SK-N-SH treated with all-trans-retinoic acid at 6 μM for 48 hours (cell line): Measurements from ENCODE around the gene COL4A2.

Source experiments
- ATAC-seq: fragments of 200-7000 bp; cut with Tn5 transposase; 3 replicates; pipeline ENCODE4 v1.9.1; 2020; ENCODE audit warnings: mild to moderate bottlenecking, moderate library complexity
- ARNTL ChIP-seq: fragments of 450-650 bp; formaldehyde crosslinking; IDR thresholded peaks from 2 replicates; pipeline ENCODE4 v1.5.0; 2020; ENCODE audit warnings: low read depth, mild to moderate bottlenecking, moderate library complexity, borderline replicate concordance
- BACH2 ChIP-seq: fragments of 250-450 bp; sonication (Bioruptor Pico); IDR thresholded peaks from 2 replicates; pipeline ENCODE4 v1.9.0; 2021; ENCODE audit warnings: mild to moderate bottlenecking, borderline replicate concordance
- CSDC2 ChIP-seq: fragments of 250-450 bp; sonication (Bioruptor Pico); IDR thresholded peaks from 2 replicates; pipeline ENCODE4 v1.5.0; 2020; ENCODE audit warnings: mild to moderate bottlenecking, moderate library complexity
- ESRRG ChIP-seq: fragments of 250-450 bp; sonication (Bioruptor Pico); IDR thresholded peaks from 2 replicates; pipeline ENCODE4 v1.6.1; 2021; ENCODE audit warnings: mild to moderate bottlenecking
- GLIS3 ChIP-seq: fragments of 250-450 bp; sonication (Bioruptor Pico); IDR thresholded peaks from 2 replicates; pipeline ENCODE4 v1.5.0; 2020; ENCODE audit warnings: mild to moderate bottlenecking, moderate library complexity
- ISL1 ChIP-seq: fragments of 250-450 bp; sonication (Bioruptor Pico); IDR thresholded peaks from 2 replicates; pipeline ENCODE4 v2.1.2; 2022; ENCODE audit warnings: mild to moderate bottlenecking, moderate library complexity
- OSR1 ChIP-seq: fragments of 250-450 bp; sonication (Bioruptor Pico); IDR thresholded peaks from 2 replicates; pipeline ENCODE4 v1.8.0; 2022; ENCODE audit warnings: moderate library complexity, mild to moderate bottlenecking, inconsistent platforms
- PPARA ChIP-seq: fragments of 250-450 bp; sonication (Bioruptor Pico); IDR thresholded peaks from 2 replicates; pipeline ENCODE4 v1.5.0; 2020; ENCODE audit warnings: mild to moderate bottlenecking, borderline replicate concordance
- RARB ChIP-seq: fragments of 250-450 bp; sonication (Bioruptor Pico); IDR thresholded peaks from 2 replicates; pipeline ENCODE4 v1.8.0; 2021; ENCODE audit warnings: mild to moderate bottlenecking, moderate library complexity
- SNAI2 ChIP-seq: fragments of 250-450 bp; sonication (Bioruptor Pico); IDR thresholded peaks from 2 replicates; pipeline ENCODE4 v1.5.0; 2020; ENCODE audit warnings: mild to moderate bottlenecking, moderate library complexity
- TCF4 ChIP-seq: fragments of 250-450 bp; sonication (Bioruptor Pico); IDR thresholded peaks from 2 replicates; pipeline ENCODE4 v1.8.0; 2021; ENCODE audit warnings: mild to moderate bottlenecking, moderate library complexity, borderline replicate concordance
- TOX ChIP-seq: fragments of 250-450 bp; sonication (Bioruptor Pico); IDR thresholded peaks from 2 replicates; pipeline ENCODE4 v1.8.0; 2021; ENCODE audit warnings: mild to moderate bottlenecking, moderate library complexity, borderline replicate concordance
- ZC3H10 ChIP-seq: fragments of 250-450 bp; sonication (Bioruptor Pico); IDR thresholded peaks from 2 replicates; pipeline ENCODE4 v1.5.1; 2021; ENCODE audit warnings: mild to moderate bottlenecking, moderate library complexity
- ZFP3 ChIP-seq: fragments of 250-450 bp; sonication (Bioruptor Pico); IDR thresholded peaks from 2 replicates; pipeline ENCODE4 v1.5.0; 2020; ENCODE audit warnings: mild to moderate bottlenecking, moderate library complexity
- ZFP30 ChIP-seq: fragments of 450-650 bp; formaldehyde crosslinking; IDR thresholded peaks from 2 replicates; pipeline ENCODE4 v1.5.0; 2022; ENCODE audit warnings: mild to moderate bottlenecking, moderate library complexity
- ZNF565 ChIP-seq: fragments of 450-650 bp; formaldehyde crosslinking; conservative IDR thresholded peaks from 2 replicates; pipeline ENCODE4 v1.5.0; 2020; ENCODE audit warnings: low read depth, mild to moderate bottlenecking, moderate library complexity
- ZNF70 ChIP-seq: fragments of 450-650 bp; formaldehyde crosslinking; IDR thresholded peaks from 2 replicates; pipeline ENCODE4 v1.5.0; 2020; ENCODE audit warnings: mild to moderate bottlenecking, moderate library complexity
- ZNF8 ChIP-seq: fragments of 450-650 bp; formaldehyde crosslinking; IDR thresholded peaks from 2 replicates; pipeline ENCODE4 v1.5.0; 2020; ENCODE audit warnings: mild to moderate bottlenecking, moderate library complexity
- TF ChIP-seq, protein P1 (sequence below): fragments of 250-450 bp; sonication (Bioruptor Pico); IDR thresholded peaks from 2 replicates; pipeline ENCODE4 v1.8.0; 2021; ENCODE audit warnings: low read depth, mild to moderate bottlenecking, moderate library complexity, borderline replicate concordance
- TF ChIP-seq, protein P2 (sequence below): fragments of 250-450 bp; sonication (Bioruptor Pico); IDR thresholded peaks from 2 replicates; pipeline ENCODE4 v1.5.1; 2021; ENCODE audit warnings: mild to moderate bottlenecking, moderate library complexity
- TF ChIP-seq, protein P3 (sequence below): fragments of 250-450 bp; sonication (Bioruptor Pico); IDR thresholded peaks from 2 replicates; pipeline ENCODE4 v1.5.0; 2020; ENCODE audit warnings: mild to moderate bottlenecking, moderate library complexity
- TF ChIP-seq, protein P4 (sequence below): fragments of 250-450 bp; sonication (Bioruptor Pico); IDR thresholded peaks from 2 replicates; pipeline ENCODE4 v1.8.0; 2020; ENCODE audit warnings: mild to moderate bottlenecking, moderate library complexity, borderline replicate concordance

Gene COL4A2

DNA sequence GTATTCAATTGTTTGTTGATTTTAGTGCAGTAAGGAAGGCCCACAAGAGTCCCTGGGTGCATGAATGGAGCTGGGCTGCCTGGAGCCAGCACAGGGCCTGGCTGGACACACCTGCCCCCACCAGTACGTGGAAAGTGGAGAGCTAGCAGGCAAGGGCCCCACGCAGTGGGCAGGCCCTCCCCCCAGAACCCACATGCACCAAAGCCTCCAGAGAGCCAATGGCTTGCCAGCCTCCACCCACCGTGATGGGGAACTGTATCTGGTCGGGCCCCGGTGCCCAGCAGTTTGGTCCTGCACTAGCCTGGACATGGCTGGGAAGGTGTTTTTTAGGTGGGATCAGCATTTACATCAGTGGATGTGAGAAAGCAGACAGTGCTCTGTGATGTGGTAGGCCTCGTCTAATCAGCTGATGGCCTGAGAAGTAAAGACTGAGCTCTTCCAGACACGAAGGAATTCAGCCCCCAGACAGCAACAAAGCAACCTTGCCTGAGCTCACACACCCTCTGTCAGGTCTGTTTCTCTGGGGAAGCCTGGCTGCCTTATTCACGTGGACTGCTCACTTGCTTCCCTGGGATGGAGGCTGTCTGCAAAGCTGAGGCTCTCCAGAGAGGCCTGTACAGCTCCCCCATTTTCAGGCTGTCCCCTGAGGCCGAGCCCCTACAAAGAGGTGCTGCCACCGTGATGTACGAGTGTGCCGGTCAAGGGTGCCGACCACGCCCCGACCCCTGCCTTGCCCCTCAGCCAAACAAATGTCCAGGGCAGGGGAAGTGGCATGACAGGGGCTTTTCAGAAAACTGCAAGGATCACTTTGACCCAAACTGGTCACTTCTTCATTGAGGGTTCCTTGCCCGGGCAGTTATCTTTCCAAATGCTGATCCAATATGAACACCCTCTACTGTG, 226.9 kb downstream of the COL4A2 start:
- TF ChIP-seq ZFP30 (CRISPR knock-in tag) (no peak), ZNF565 (CRISPR knock-in tag) (no peak), RARB (CRISPR knock-in tag) (no peak), ARNTL (CRISPR knock-in tag) (no peak), TCF4 (CRISPR knock-in tag) (no peak), BACH2 (no peak), ZFP3 (CRISPR knock-in tag) (no peak), ESRRG (CRISPR knock-in tag) (no peak), PPARA (CRISPR knock-in tag) (no peak), ZNF8 (no peak), GLIS3 (CRISPR knock-in tag) (no peak), ZNF70 (CRISPR knock-in tag) (no peak), ISL1 (CRISPR knock-in tag) (no peak)
- TF ChIP-seq, protein P1, sequence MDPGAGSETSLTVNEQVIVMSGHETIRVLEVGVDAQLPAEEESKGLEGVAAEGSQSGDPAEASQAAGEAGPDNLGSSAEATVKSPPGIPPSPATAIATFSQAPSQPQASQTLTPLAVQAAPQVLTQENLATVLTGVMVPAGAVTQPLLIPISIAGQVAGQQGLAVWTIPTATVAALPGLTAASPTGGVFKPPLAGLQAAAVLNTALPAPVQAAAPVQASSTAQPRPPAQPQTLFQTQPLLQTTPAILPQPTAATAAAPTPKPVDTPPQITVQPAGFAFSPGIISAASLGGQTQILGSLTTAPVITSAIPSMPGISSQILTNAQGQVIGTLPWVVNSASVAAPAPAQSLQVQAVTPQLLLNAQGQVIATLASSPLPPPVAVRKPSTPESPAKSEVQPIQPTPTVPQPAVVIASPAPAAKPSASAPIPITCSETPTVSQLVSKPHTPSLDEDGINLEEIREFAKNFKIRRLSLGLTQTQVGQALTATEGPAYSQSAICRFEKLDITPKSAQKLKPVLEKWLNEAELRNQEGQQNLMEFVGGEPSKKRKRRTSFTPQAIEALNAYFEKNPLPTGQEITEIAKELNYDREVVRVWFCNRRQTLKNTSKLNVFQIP: no peak
- TF ChIP-seq, protein P2, sequence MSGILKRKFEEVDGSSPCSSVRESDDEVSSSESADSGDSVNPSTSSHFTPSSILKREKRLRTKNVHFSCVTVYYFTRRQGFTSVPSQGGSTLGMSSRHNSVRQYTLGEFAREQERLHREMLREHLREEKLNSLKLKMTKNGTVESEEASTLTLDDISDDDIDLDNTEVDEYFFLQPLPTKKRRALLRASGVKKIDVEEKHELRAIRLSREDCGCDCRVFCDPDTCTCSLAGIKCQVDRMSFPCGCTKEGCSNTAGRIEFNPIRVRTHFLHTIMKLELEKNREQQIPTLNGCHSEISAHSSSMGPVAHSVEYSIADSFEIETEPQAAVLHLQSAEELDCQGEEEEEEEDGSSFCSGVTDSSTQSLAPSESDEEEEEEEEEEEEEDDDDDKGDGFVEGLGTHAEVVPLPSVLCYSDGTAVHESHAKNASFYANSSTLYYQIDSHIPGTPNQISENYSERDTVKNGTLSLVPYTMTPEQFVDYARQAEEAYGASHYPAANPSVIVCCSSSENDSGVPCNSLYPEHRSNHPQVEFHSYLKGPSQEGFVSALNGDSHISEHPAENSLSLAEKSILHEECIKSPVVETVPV (CRISPR knock-in tag): no peak
- no peak for ATAC-seq

DNA sequence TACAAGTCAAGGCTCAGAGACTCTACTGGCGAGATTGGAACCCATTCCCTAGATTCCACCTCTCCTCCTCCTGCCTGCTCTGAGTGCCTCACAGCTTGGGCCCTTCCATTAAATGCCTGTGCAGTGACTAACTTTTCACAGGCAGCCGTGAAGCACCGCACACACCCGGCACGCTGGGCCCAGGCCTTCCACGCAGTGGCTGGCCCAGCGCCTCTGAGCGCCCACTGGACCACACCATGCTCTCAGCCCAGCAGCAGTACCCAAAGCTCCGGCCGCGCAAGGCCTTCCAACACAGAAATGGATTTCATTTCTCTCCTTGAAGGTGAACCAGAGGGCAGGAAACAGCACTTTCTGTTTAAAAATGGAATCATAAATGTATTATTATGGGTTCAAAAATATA, 228.4 kb downstream of the COL4A2 start:
- no peak for ATAC-seq
- TF ChIP-seq ARNTL (CRISPR knock-in tag) (no peak), TOX (CRISPR knock-in tag) (no peak), ZFP30 (CRISPR knock-in tag) (no peak), ZNF8 (no peak), GLIS3 (CRISPR knock-in tag) (no peak), RARB (CRISPR knock-in tag) (no peak), TCF4 (CRISPR knock-in tag) (no peak), ZNF565 (CRISPR knock-in tag) (no peak), ZC3H10 (no peak), OSR1 (CRISPR knock-in tag) (no peak), PPARA (CRISPR knock-in tag) (no peak), SNAI2 (CRISPR knock-in tag) (no peak), ISL1 (CRISPR knock-in tag) (no peak), ESRRG (CRISPR knock-in tag) (no peak), BACH2 (no peak), CSDC2 (CRISPR knock-in tag) (no peak)
- TF ChIP-seq, protein P1: no peak
- TF ChIP-seq, protein P3, sequence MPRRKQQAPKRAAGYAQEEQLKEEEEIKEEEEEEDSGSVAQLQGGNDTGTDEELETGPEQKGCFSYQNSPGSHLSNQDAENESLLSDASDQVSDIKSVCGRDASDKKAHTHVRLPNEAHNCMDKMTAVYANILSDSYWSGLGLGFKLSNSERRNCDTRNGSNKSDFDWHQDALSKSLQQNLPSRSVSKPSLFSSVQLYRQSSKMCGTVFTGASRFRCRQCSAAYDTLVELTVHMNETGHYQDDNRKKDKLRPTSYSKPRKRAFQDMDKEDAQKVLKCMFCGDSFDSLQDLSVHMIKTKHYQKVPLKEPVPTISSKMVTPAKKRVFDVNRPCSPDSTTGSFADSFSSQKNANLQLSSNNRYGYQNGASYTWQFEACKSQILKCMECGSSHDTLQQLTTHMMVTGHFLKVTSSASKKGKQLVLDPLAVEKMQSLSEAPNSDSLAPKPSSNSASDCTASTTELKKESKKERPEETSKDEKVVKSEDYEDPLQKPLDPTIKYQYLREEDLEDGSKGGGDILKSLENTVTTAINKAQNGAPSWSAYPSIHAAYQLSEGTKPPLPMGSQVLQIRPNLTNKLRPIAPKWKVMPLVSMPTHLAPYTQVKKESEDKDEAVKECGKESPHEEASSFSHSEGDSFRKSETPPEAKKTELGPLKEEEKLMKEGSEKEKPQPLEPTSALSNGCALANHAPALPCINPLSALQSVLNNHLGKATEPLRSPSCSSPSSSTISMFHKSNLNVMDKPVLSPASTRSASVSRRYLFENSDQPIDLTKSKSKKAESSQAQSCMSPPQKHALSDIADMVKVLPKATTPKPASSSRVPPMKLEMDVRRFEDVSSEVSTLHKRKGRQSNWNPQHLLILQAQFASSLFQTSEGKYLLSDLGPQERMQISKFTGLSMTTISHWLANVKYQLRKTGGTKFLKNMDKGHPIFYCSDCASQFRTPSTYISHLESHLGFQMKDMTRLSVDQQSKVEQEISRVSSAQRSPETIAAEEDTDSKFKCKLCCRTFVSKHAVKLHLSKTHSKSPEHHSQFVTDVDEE (CRISPR knock-in tag): no peak
- TF ChIP-seq, protein P4, sequence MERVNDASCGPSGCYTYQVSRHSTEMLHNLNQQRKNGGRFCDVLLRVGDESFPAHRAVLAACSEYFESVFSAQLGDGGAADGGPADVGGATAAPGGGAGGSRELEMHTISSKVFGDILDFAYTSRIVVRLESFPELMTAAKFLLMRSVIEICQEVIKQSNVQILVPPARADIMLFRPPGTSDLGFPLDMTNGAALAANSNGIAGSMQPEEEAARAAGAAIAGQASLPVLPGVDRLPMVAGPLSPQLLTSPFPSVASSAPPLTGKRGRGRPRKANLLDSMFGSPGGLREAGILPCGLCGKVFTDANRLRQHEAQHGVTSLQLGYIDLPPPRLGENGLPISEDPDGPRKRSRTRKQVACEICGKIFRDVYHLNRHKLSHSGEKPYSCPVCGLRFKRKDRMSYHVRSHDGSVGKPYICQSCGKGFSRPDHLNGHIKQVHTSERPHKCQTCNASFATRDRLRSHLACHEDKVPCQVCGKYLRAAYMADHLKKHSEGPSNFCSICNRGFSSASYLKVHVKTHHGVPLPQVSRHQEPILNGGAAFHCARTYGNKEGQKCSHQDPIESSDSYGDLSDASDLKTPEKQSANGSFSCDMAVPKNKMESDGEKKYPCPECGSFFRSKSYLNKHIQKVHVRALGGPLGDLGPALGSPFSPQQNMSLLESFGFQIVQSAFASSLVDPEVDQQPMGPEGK (CRISPR knock-in tag): no peak
- TF ChIP-seq, protein P2 (CRISPR knock-in tag): no peak
- TF ChIP-seq, all 23 proteins: peak for 0
